Measurements from ENCODE around the gene KIF26B. TPM values are rescaled to one million over a fixed set of nuclear protein-coding genes. Genes with fewer than 3 reads are reported as not detected.

Gene KIF26B
- total and polyA plus RNA-seq, 10 of the 15 experiments (the other 5 are each of a cell fraction or from before 2014, with no cell fraction given): 0.35 to 11.6 (median 2.2) TPM

DNA sequence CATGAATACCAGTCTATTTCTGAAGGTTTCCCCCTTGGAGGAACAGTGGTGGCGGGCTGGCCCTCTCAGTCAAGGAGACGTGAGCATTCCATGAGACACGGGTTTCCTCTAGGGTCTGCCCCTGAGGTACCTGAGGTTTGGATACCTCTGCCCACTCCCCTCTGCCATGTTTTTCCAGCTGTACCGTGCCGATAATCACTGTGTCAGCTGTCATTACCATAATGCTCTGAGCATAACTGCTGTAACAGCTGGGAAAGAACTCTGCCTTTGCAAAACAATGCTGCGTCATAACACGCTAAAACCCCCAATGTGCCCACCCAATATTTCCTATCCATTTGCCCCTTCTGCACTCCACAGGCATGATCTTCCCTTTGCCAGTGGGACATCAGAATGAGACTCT is 425.1 kb downstream of the KIF26B start:
- H3K79me2 ChIP-seq (ENCODE audit: control insufficient read depth, insufficient read depth, low read length): no peaks in the 10 kb centered on the region
- WGBS (ENCODE audit: insufficient coverage, insufficient replicate concordance, low lambda C conversion rate, missing lambda C conversion rate): 39% methylated on average over 7 of the region's 7 CpGs
- intact Hi-C loops (cut with micrococcal nuclease; ENCODE audit: unreplicated experiment): no loop called here
- ChIA-PET POLR2A (no interaction called here), RAD21 (ENCODE audit: unreplicated experiment) (no interaction called here), SMC1A (ENCODE audit: uncharacterized antibody, unreplicated experiment) (no interaction called here), CTCF (no interaction called here)
- H3K9me3 ChIP-seq (replicated peaks; ENCODE audit: control insufficient read depth, insufficient read depth, low read length): no peaks in the 10 kb centered on the region; the same call in 2 of the 3 replicates
- H3K36me3 ChIP-seq (ENCODE audit: control insufficient read depth in 2 of 2, insufficient read depth in 2 of 2, low read length in 1 of 2): no peaks in the 10 kb centered on the region
- no peaks in the 10 kb centered on the region for H3K4me1 ChIP-seq (ENCODE audit: control insufficient read depth, insufficient read depth, low read length)
- H3K4me2 ChIP-seq (ENCODE audit: control insufficient read depth, insufficient read depth): no peak overlapping the region
- ATAC-seq (no peak), FAIRE-seq (no peak), DNase-seq (ENCODE audit: low read depth, low spot score) (no peak)
- no peak overlapping the region for H3K9ac ChIP-seq (ENCODE audit: control insufficient read depth, insufficient read depth, low read length)
- no TSS peak for BruUV-seq (replicated peaks)
- H3K27me3 ChIP-seq (replicated peaks in 1 of 2; ENCODE audit: control insufficient read depth in 2 of 2, insufficient read depth in 2 of 2, low read length in 1 of 2): peaks cover 0 to 3% of the 10 kb centered on the region in 2 experiments; a peak in 2 of 4 replicates
- no peak overlapping the region for H3K4me3 ChIP-seq
- no peaks in the 10 kb centered on the region for H4K20me1 ChIP-seq (ENCODE audit: control insufficient read depth, insufficient read depth)
- no peak overlapping the region for H3K27ac ChIP-seq (ENCODE audit: control insufficient read depth, insufficient read depth)
- in situ Hi-C loops (cut with MboI): no loop called here
- no peak overlapping the region for H2AFZ ChIP-seq (ENCODE audit: control insufficient read depth, low read depth, low read length)
- no peak for TF ChIP-seq USF1 (IDR thresholded peaks at IDR 0.05; ENCODE audit: borderline replicate concordance, extremely low read length, insufficient read depth, low read depth, low read length)
- no peak for TF ChIP-seq RAD51 (IDR thresholded peaks at IDR 0.05)
- TF ChIP-seq SREBF2 (IDR thresholded peaks at IDR 0.05; ENCODE audit: low read length): no peak
- no peak for TF ChIP-seq ESRRA (IDR thresholded peaks at IDR 0.05; ENCODE audit: low read length)
- no peak for TF ChIP-seq ZNF24 (IDR thresholded peaks at IDR 0.05)
- no peak for TF ChIP-seq NBN (IDR thresholded peaks at IDR 0.05)
- TF ChIP-seq SUZ12 (IDR thresholded peaks at IDR 0.05; ENCODE audit: unreplicated experiment): no peak
- TF ChIP-seq YBX1 (IDR thresholded peaks at IDR 0.05): no peak
- TF ChIP-seq, protein P1, sequence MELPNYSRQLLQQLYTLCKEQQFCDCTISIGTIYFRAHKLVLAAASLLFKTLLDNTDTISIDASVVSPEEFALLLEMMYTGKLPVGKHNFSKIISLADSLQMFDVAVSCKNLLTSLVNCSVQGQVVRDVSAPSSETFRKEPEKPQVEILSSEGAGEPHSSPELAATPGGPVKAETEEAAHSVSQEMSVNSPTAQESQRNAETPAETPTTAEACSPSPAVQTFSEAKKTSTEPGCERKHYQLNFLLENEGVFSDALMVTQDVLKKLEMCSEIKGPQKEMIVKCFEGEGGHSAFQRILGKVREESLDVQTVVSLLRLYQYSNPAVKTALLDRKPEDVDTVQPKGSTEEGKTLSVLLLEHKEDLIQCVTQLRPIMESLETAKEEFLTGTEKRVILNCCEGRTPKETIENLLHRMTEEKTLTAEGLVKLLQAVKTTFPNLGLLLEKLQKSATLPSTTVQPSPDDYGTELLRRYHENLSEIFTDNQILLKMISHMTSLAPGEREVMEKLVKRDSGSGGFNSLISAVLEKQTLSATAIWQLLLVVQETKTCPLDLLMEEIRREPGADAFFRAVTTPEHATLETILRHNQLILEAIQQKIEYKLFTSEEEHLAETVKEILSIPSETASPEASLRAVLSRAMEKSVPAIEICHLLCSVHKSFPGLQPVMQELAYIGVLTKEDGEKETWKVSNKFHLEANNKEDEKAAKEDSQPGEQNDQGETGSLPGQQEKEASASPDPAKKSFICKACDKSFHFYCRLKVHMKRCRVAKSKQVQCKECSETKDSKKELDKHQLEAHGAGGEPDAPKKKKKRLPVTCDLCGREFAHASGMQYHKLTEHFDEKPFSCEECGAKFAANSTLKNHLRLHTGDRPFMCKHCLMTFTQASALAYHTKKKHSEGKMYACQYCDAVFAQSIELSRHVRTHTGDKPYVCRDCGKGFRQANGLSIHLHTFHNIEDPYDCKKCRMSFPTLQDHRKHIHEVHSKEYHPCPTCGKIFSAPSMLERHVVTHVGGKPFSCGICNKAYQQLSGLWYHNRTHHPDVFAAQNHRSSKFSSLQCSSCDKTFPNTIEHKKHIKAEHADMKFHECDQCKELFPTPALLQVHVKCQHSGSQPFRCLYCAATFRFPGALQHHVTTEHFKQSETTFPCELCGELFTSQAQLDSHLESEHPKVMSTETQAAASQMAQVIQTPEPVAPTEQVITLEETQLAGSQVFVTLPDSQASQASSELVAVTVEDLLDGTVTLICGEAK (IDR thresholded peaks at IDR 0.05; ENCODE audit: borderline replicate concordance): no peak
- TF ChIP-seq E4F1 (IDR thresholded peaks at IDR 0.05; ENCODE audit: borderline replicate concordance, partially characterized antibody): no peak
- no peak for TF ChIP-seq BHLHE40 (IDR thresholded peaks at IDR 0.05; ENCODE audit: borderline replicate concordance in 1 of 2, low read depth in 2 of 2, low read length in 1 of 2)
- TF ChIP-seq NFIC (IDR thresholded peaks at IDR 0.05; ENCODE audit: low read depth, low read length): no peak
- no peak for TF ChIP-seq NR2C2 (IDR thresholded peaks at IDR 0.05; ENCODE audit: borderline replicate concordance, control insufficient read depth, insufficient read length, low read depth)
- TF ChIP-seq KLF5 (IDR thresholded peaks at IDR 0.05; ENCODE audit: partially characterized antibody): no peak
- TF ChIP-seq SMC3 (IDR thresholded peaks at IDR 0.05; ENCODE audit: borderline replicate concordance, low read length): no peak
